ENCODE data around the gene KPNA1. TPM values are rescaled to one million over a fixed set of nuclear protein-coding genes. Genes with fewer than 3 reads are reported as not detected.
"Not testable (repeated sequence)": the region's sequence is repeated elsewhere in the genome, so short reads cannot be mapped to it uniquely, and the experiment has no call there.

Gene KPNA1
- polyA plus RNA-seq, 1 donor, result 57.1 TPM

- no peak for DNase-seq
These were observed 8.6 kb upstream of the KPNA1 start for GRCh38 chr3:122523317-122523716.

GRCh38 chr3:122520861-122521260 is 6.1 kb upstream of the KPNA1 start:
- DNase-seq, result no peak

GRCh38 chr3:122519693-122520092 is 5.0 kb upstream of the KPNA1 start:
- DNase-seq, result no peak

- DNase-seq, result no peak
These were observed 2.2 kb upstream of the KPNA1 start for GRCh38 chr3:122516846-122517360.

- no peak for DNase-seq
These were observed 1.1 kb upstream of the KPNA1 start for GRCh38 chr3:122515870-122516269.

GRCh38 chr3:122515020-122515468 is 305 bp upstream of the KPNA1 start:
- no peak for DNase-seq

- no peak for DNase-seq
These were observed 1.2 kb downstream of the KPNA1 start for GRCh38 chr3:122513386-122514122.

- no peak for DNase-seq
These were observed 2.5 kb downstream of the KPNA1 start for GRCh38 chr3:122512284-122512683.

GRCh38 chr3:122510878-122511535 is 3.7 kb downstream of the KPNA1 start:
- DNase-seq, result no peak

- not testable (repeated sequence) for DNase-seq
These were observed 5.8 kb downstream of the KPNA1 start for GRCh38 chr3:122508944-122509343.

GRCh38 chr3:122508135-122508914 is 6.4 kb downstream of the KPNA1 start:
- no peak for DNase-seq

- no peak for DNase-seq
These were observed 8.3 kb downstream of the KPNA1 start for GRCh38 chr3:122506450-122506849.

GRCh38 chr3:122505676-122506075 is 9.1 kb downstream of the KPNA1 start:
- no peak for DNase-seq

GRCh38 chr3:122502941-122503340 is 11.8 kb downstream of the KPNA1 start:
- DNase-seq, result no peak

GRCh38 chr3:122502139-122502538 is 12.6 kb downstream of the KPNA1 start:
- DNase-seq, result no peak

- not testable (repeated sequence) for DNase-seq
These were observed 13.8 kb downstream of the KPNA1 start for GRCh38 chr3:122500964-122501363.

GRCh38 chr3:122498152-122498551 is 16.6 kb downstream of the KPNA1 start:
- no peak for DNase-seq

- no peak for DNase-seq
These were observed 17.3 kb downstream of the KPNA1 start for GRCh38 chr3:122497425-122497824.

- no peak for DNase-seq
These were observed 18.2 kb downstream of the KPNA1 start for GRCh38 chr3:122496508-122496907.

- no peak for DNase-seq
These were observed 21.4 kb downstream of the KPNA1 start for GRCh38 chr3:122493296-122493695.

GRCh38 chr3:122488262-122488973 is 26.3 kb downstream of the KPNA1 start:
- DNase-seq, result no peak

- no peak for DNase-seq
These were observed 29.8 kb downstream of the KPNA1 start for GRCh38 chr3:122484985-122485384.

Measured in left kidney (tissue), 2 donors.